Spleen (tissue), 11 donors: ENCODE results near the gene EDEM3. TPM values are rescaled to one million over a fixed set of nuclear protein-coding genes. Genes with fewer than 3 reads are reported as not detected.

Experiments
- DNase-seq: peaks from one replicate; pipeline ENCODE4 v3.0.0-alpha.2; 2020
- H3K27ac ChIP-seq, 8 donors: fragments of 200-600 bp; sonication (generic) in 7 of 8; 1 replicate in 4 of 8; 2 replicates in 4 of 8; pipeline versions ENCODE4 v1.5.0 to v1.8.0; 2016 to 2021; ENCODE audit warnings: inconsistent platforms in 4 of 8, mild to moderate bottlenecking in 4 of 8, moderate library complexity in 1 of 8
- H3K27me3 ChIP-seq, 7 donors: fragments of 200-600 bp; sonication (generic) in 6 of 7; replicated peaks in 1 of 7; 1 replicate in 4 of 7; 2 replicates in 3 of 7; pipeline versions ENCODE4 v1.5.0 to v1.8.0; 2016 to 2021; ENCODE audit warnings: inconsistent platforms in 3 of 7, mild to moderate bottlenecking in 1 of 7
- H3K36me3 ChIP-seq, 6 donors: fragments of 200-600 bp; sonication (generic) in 5 of 6; 1 replicate in 4 of 6; 2 replicates in 2 of 6; pipeline versions ENCODE4 v1.5.0 to v1.8.0; 2016 to 2021; ENCODE audit warnings: inconsistent platforms in 2 of 6
- H3K4me1 ChIP-seq, 6 donors: fragments of 200-600 bp; sonication (generic) in 5 of 6; 1 replicate in 3 of 6; 2 replicates in 3 of 6; pipeline versions ENCODE4 v1.5.0 to v1.8.0; 2016 to 2021; ENCODE audit warnings: inconsistent platforms in 3 of 6
- H3K4me3 ChIP-seq, 8 donors: fragments of 200-600 bp; sonication (generic) in 7 of 8; 1 replicate in 4 of 8; 2 replicates in 4 of 8; pipeline versions ENCODE4 v1.5.0 to v1.8.0; 2016 to 2021; ENCODE audit warnings: inconsistent platforms in 4 of 8, mild to moderate bottlenecking in 4 of 8, moderate library complexity in 2 of 8
- H3K9me3 ChIP-seq, 8 donors: fragments of 200-600 bp; sonication (generic) in 7 of 8; 1 replicate in 4 of 8; 2 replicates in 4 of 8; pipeline versions ENCODE4 v1.5.0 to v1.8.0; 2016 to 2021; ENCODE audit warnings: inconsistent platforms in 4 of 8
- CTCF ChIP-seq, 11 experiments: fragments of 200-600 bp in 7 of 11; fragments of 450-650 bp in 4 of 11; sonication (generic) in 4 of 11; IDR thresholded peaks in 8 of 11; conservative IDR thresholded peaks in 3 of 11; 1 replicate in 7 of 11; 2 replicates in 4 of 11; pipeline versions ENCODE4 v1.4.0 to v1.8.0; 2016 to 2021; ENCODE audit warnings: antibody characterized with exemption in 11 of 11, inconsistent platforms in 4 of 11, mild to moderate bottlenecking in 1 of 11
- POLR2A ChIP-seq, 3 donors: fragments of 450-650 bp; IDR thresholded peaks; one replicate each; pipeline ENCODE4 v1.5.1; 2017; ENCODE audit warnings: antibody characterized with exemption in 3 of 3, mild to moderate bottlenecking in 1 of 3
- POLR2AphosphoS5 ChIP-seq, 3 donors: sonication (generic); formaldehyde crosslinking; IDR thresholded peaks; one replicate each; pipeline ENCODE4 v1.5.1; 2017; ENCODE audit warnings: antibody characterized with exemption in 3 of 3
- WGBS, 5 donors: extraction: QIAGEN DNeasy Blood & Tissue Kit in 3 of 5; methylation state at CpG; one replicate each; pipeline versions ENCODE4 v1.1.5 to v1.1.7; 2013 to 2018; 5-methylcytosine and 5-hydroxymethylcytosine counted together
- intact Hi-C: fragments of 100-400 bp; cut with DNase I; formaldehyde crosslinking; loops from one replicate; pipeline ENCODE4 v1.15.0; 2023; ENCODE audit warnings: low total_unique reads
- polyA plus RNA-seq, 3 donors: library from polyadenylated mRNA; stranded (reverse); fragments of 200-250 nt; gene quantifications; one replicate each; pipeline ENCODE4 v1.2.1, GENCODE V29; 2013
- total RNA-seq, 7 donors: library from RNA; depleted of rRNA in 3 of 7; stranded (reverse); fragments of >200 nt in 3 of 7; fragmentation: NEBNext Ultra II Directional in 4 of 7; extraction: Animal tissue kit (Norgen Biotek cat#: 25700) in 4 of 7; gene quantifications; one replicate each; pipeline versions ENCODE4 v1.1.0 to v1.2.1, GENCODE V29; 2016 to 2021
- donor health status: healthy with polysubstance abuse.
- donor health status: DM: no; HTN: no; CAD: no; lungs with moderate emphysema.
- donor health status: DM: no; HTN: no; CAD: no.
- donor health status: Bipolar disorder and iron deficiency.
- donor health status: healthy.
- donor health status: DM: no; HTN: no; CAD: no.
- donor health status: DM: yes; HTN: yes; CAD: no.

The EDEM3 gene
- total and polyA plus RNA-seq, 10 donors = 7.2 to 49.8 (median 31.9) TPM

- no peak overlapping the region for H3K27ac ChIP-seq
- intact Hi-C loops = no loop called here
- DNase-seq = no peak
- peaks cover 5 to 100% (median 82%) of the 10 kb centered on the region in 6 donors for H3K36me3 ChIP-seq
- no peak overlapping the region for H3K4me3 ChIP-seq
- 63 to 84% (median 78%) methylated on average over 6 of the region's 6 CpGs for WGBS, 5 donors
- H3K27me3 ChIP-seq = no peaks in the 10 kb centered on the region
- H3K9me3 ChIP-seq = no peaks in the 10 kb centered on the region
- H3K4me1 ChIP-seq = no peaks in the 10 kb centered on the region
- no peak for TF ChIP-seq POLR2AphosphoS5 (IDR thresholded peaks at IDR 0.05)
- no peak for TF ChIP-seq CTCF (IDR thresholded peaks at IDR 0.05 in 8 of 11, conservative IDR thresholded peaks at IDR 0.05 in 3 of 11)
- no peak for TF ChIP-seq POLR2A (IDR thresholded peaks at IDR 0.05)
Measured at GRCh38 chr1:184708084-184708676, 46.5 kb downstream of the EDEM3 start.

- no peak overlapping the region for H3K4me3 ChIP-seq
- TF ChIP-seq POLR2AphosphoS5 (IDR thresholded peaks at IDR 0.05) (no peak), POLR2A (IDR thresholded peaks at IDR 0.05) (no peak), CTCF (IDR thresholded peaks at IDR 0.05 in 8 of 11, conservative IDR thresholded peaks at IDR 0.05 in 3 of 11) (no peak)
- peaks cover 5 to 100% (median 84%) of the 10 kb centered on the region in 6 donors for H3K36me3 ChIP-seq
- H3K9me3 ChIP-seq = no peaks in the 10 kb centered on the region
- H3K4me1 ChIP-seq = no peaks in the 10 kb centered on the region
- no peak for DNase-seq
- WGBS, 5 donors = 91 to 99% (median 97%) methylated on average over 1 of the region's 1 CpG
- no peak overlapping the region for H3K27ac ChIP-seq
- intact Hi-C loops = no loop called here
- no peaks in the 10 kb centered on the region for H3K27me3 ChIP-seq
Measured at GRCh38 chr1:184705271-184705670, 49.4 kb downstream of the EDEM3 start.

- DNase-seq = no peak
- WGBS, 5 donors = 81 to 98% (median 93%) methylated on average over 1 of the region's 1 CpG
- no peak overlapping the region for H3K4me3 ChIP-seq
- H3K36me3 ChIP-seq = peaks cover 4 to 95% (median 60%) of the 10 kb centered on the region in 6 donors
- H3K27me3 ChIP-seq = no peaks in the 10 kb centered on the region
- H3K4me1 ChIP-seq = no peaks in the 10 kb centered on the region
- no peak for TF ChIP-seq POLR2AphosphoS5 (IDR thresholded peaks at IDR 0.05)
- no peak for TF ChIP-seq CTCF (IDR thresholded peaks at IDR 0.05 in 8 of 11, conservative IDR thresholded peaks at IDR 0.05 in 3 of 11)
- no peak for TF ChIP-seq POLR2A (IDR thresholded peaks at IDR 0.05)
- intact Hi-C loops = no loop called here
- H3K27ac ChIP-seq = no peak overlapping the region
- no peaks in the 10 kb centered on the region for H3K9me3 ChIP-seq
Measured at GRCh38 chr1:184701816-184702215, 52.8 kb downstream of the EDEM3 start.

GRCh38 chr1:184698969-184699368 lies 55.7 kb downstream of the EDEM3 start:
- Histone ChIP-seq H3K27me3 (no peaks in the 10 kb centered on the region), H3K9me3 (no peaks in the 10 kb centered on the region), H3K36me3 (peaks cover 0 to 95% (median 59%) of the 10 kb centered on the region in 6 donors), H3K4me3 (no peak overlapping the region), H3K4me1 (no peaks in the 10 kb centered on the region), H3K27ac (no peak overlapping the region)
- intact Hi-C loops = loop anchor here (10.0 kb wide), 1 partner anchor 624 kb away; no protein-coding TSS in a partner anchor
- WGBS, 5 donors = 89 to 95% (median 94%) methylated on average over 1 of the region's 1 CpG
- no peak for DNase-seq
- no peak for TF ChIP-seq POLR2A (IDR thresholded peaks at IDR 0.05)
